ENCODE data around the gene HKDC1.

HKDC1 gene

DNA sequence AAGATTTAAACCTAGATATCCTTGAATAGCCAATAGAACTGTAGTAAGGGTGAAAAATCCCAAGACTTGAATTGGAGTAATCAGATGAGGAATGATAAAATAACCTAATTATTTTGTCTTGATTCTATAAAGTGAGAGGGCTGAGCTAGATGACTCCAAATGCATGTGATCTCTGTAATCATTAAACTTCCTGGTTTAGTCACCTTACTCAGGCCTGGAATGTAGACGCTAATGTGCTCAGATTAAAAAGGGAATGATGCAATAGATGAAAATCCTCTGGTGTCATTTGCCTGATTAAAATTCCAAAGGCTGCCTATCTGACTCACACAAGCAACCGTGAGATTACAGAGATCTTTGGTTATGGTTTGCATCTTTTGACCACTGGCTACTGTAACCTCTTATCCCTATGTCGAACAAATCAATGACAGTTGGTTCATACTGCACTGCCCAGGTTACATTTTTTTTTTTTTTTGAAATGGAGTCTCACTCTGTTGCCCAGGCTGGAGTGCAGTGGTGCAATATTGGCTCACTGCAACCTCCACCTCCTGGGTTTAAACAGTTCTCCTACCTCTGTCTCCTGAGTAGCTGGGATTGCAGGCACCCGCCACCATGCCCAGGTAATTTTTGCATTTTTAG, 2.9 kb upstream of the HKDC1 start:
- no peak for DNase-seq

DNA sequence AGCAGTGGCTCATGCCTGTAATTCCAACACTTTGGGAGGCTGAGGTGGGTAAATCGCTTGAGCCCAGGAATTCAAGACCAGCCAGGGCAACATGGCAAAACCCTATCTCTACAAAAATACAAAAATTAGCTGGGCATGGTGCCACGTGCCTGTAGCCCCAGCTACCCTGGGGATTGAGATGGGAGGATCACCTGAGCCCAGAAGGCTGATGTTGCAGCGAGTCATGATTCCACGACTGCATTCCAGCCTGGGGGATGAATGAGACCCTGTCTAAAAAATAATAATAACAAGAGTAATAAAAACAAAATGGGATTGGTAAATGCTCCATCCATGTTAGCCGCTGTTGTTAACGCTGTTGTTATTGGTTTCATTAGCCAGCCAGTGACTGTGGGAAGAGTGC, 1.3 kb upstream of the HKDC1 start:
- no peak for DNase-seq

GRCh38 chr10:69220507-69220906, 375 bp downstream of the HKDC1 start:
- DNase-seq = no peak

GRCh38 chr10:69222157-69223027, 2.3 kb downstream of the HKDC1 start:
- peak; percentile 59 to 65 for DNase-seq

DNA sequence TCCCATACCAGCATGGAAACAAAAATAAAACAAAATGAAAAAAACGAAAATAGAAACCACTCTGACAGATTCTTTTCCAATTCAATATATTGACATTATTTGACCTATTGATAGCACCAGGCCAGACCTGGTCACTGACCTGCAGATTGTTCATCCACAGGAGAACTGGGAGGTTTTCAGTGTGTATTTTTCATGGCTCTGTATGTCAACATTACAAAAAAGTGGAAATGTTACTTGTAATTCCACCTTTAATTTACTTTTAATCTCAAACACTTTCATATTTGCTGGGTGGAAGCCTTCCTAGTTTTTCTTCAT, 2.9 kb downstream of the HKDC1 start:
- no peak for DNase-seq

DNA sequence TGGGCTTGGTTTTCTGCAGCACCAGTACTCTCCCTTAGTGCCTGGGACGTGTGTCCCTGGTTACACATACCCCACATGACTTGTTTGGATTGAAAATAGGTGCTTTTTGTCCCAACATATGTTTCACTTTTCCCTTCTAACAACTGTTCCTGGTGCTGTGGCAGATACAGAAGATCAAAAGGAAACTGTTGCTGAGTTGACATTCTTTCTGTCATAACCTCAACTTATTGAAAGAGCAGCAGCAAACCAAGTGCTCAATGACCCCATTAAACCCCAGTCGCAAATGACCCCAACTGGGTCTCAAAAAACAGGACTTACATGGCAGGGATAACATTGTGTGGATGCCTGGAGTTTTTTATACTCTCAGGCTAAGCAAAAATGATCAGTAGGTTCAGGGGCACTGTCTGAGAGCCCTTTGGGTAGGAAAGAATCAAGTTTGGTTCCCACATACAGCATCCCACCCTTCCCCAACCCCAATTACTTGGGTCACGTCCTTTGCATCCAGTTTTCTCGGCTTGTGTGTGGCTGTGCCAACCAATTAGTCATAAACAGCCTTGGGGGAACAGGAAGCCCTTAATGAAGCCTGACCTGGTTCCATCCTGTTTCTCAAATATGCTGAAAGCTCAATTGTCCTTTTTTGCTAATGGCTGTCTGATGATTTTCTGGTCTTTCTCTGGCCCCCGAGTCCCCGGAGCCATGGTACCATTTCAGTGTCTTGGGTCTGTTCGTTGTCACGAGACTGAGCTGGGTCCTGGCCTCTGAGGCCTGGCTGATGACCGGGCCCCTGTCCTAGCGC, 4.9 kb downstream of the HKDC1 start:
- DNase-seq = no peak

- no peak for DNase-seq
Measured at GRCh38 chr10:69225681-69226080, 5.5 kb downstream of the HKDC1 start.

DNA sequence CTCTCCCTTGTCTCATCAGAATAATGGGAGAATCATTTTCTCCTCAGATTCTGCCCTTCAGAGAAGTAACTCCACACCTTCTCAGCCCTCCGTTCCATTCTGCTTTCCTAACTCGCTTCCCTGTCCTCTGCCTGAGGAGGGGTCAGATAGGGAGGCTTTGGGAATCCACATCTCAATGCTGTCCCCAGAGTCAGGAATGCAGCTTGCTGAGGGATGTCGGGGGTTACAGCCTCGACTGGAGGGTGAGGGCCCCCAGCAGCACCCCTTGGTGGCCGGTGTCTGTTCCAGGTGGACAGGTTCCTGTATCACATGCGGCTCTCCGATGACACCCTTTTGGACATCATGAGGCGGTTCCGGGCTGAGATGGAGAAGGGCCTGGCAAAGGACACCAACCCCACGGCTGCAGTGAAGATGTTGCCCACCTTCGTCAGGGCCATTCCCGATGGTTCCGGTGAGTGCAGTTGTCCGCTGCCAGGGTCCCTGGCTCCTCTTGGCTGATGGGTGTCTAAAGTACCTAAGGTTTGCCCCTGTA, 6.9 kb downstream of the HKDC1 start:
- no peak for DNase-seq

DNA sequence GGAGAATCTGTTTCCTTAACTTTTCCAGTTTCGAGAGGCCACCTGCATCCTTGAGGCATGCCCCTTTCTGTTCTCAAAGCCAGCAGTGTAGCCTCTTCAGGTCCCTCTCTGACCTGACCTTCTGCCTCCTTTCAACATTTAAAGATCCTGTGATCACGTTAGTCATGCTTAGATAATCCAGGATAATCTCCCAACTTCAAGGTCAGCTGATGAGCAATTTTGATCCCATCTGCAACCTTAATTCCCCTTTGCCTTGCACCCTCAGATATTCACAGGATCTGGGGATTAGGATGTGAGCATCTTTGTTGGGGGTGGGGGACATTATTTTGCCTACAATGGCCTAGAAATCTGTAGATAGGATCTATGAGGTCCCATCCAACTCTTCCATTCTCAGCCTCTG, 8.0 kb downstream of the HKDC1 start:
- no peak for DNase-seq

GRCh38 chr10:69229616-69229916, 9.4 kb downstream of the HKDC1 start:
- no peak for DNase-seq

GRCh38 chr10:69230128-69230527, 10.0 kb downstream of the HKDC1 start:
- no peak for DNase-seq

DNA sequence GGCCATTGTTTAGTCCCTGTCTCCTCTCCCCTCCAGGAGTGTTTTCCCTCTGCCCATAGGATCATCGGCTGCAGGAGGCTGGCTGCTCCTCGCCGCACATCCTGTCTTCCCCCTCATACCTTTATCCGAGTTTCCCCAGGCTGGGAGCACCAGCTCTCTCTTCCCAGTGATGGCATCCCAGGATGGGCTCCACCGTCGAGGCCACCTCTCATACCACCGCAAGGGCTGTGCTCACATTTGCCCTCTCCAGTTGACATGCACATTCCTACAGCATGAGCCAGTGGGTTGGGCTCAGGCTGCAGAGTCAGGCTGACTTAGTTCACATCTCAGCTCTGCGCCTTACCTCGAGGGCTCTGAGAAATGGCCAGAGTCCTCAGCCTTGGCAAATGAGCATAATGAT, 12.1 kb downstream of the HKDC1 start:
- DNase-seq = no peak

- DNase-seq = no peak
Measured at GRCh38 chr10:69232736-69233480, 12.8 kb downstream of the HKDC1 start.

- no peak for DNase-seq
Measured at GRCh38 chr10:69234447-69234846, 14.3 kb downstream of the HKDC1 start.

GRCh38 chr10:69237528-69238159, 17.5 kb downstream of the HKDC1 start:
- peak; percentile 93 to 95 for DNase-seq

- no peak for DNase-seq
Measured at GRCh38 chr10:69239136-69239535, 19.0 kb downstream of the HKDC1 start.

DNA sequence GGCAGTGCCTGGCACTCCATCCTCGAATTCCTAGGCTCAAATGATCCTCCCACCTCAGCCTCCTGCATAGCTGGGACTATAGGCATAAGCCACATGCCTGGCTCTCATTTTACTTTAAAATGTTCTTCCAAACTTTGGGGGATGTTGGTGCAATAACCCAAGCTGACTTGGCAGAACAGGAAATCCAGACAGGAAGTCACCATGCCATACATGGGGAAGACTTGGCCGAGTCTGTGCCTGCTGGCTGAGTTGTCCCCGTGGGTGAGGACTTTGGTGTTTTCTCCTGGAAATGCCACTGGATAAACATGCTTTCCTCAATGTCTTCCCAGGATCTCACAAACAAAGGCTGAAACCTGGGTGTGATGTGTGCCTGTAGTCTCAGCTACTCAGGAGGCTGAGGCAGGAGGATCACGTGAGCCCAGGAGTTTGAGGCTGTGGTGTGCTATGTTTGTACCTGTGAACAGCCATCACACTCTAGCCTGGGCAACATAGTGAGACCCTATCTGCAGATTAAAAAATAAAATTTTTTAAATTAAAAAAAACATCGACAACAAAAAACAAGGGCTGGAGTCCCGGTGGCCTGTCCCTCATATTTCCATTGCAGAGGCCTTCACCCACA, 19.8 kb downstream of the HKDC1 start:
- DNase-seq = no peak

- no peak for DNase-seq
Measured at GRCh38 chr10:69240455-69240854, 20.3 kb downstream of the HKDC1 start.

DNA sequence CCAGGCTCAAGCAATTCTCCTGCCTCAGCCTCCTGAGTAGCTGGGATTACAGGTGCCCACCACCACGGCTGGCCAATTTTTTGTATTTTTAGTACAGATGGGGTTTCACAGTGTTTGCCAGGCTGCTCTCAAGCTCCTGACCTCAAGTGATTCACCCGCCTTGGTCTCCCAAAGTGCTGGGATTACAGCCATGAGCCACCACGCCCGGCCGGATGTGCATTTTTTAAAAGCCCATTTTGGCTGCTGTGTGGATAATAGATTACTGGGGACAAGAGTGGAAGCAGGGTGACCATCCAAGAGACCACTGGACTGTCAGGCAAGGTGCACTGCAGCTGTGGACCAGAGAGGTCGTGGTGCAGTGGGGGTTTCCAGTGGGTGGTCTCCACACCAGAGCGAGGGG, 21.4 kb downstream of the HKDC1 start:
- DNase-seq = no peak

DNA sequence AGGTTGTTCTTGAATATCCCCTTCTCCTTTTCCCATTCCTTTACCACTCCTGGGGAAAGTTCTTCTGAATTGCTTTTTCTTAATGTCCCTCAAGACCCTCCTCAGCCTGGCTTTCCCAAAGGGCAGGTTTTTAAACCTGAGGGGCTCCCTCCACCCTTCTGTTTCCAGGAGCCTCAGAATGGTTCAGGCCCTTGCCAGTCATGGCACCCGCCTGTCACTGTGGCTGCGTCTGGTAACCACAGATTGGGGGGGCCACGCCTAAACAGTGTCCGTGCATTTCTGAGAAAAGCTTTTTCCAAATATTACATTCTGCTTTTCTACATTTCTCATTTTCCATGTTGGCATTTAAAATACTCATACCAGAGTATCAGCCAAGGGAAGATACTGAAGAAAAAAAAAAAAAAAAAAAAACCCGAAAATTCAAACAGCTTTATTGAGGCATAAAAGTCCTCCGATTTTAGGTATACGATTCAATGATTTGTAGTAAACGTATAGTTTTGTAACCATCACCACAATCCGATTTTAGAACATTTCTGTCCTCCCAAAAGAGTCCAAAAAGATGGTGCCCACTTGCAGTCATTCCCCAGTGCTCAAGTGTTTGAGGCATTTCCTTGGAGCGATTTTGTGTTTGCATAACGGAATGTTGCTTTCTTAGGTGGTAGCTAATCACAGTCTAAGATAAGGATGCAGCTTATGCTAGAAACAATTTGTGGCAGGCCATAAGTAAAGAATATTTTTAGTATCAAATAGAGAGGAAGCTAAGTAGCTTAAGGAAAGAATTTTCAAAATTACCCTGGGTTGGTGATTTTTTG, 22.1 kb downstream of the HKDC1 start:
- DNase-seq = no peak

DNA sequence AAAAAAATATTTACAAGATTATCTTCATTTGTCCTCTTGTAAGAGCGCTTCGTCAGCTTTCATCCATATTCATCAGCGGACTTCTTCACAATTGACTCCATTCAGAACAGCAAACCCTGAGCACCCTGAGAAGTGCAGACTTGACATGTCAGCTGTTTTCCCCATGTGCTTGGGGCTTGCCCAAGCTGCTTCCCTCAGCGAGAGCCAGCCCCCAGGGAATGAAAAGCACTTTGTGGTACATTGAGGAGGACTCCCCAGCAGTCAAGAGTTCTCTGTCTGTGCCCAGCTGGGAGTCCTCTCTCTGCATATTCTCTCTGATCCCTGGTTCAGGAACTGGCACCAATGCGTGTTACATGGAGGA, 22.7 kb downstream of the HKDC1 start:
- no peak for DNase-seq
